ENCODE data around the gene UNKL. TPM values are rescaled to one million over a fixed set of nuclear protein-coding genes. Genes with fewer than 3 reads are reported as not detected.

UNKL gene
- total RNA-seq, 2 donors from 2014 or later = 46.4 to 48.3 TPM

DNA sequence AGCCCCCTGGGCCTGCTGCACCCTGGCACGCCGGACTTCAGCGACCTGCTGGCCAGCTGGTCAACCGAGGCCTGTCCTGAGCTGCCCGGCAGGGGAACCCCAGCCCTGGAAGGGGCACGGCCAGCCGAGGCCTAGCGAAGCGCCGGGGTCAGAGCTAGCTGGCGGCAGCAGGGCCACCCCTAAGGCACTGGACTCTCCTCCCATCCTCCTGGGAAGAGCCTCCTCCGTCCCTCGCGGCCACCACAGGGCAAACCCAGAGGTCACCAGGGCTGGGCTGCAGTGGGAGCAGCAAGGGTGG lies 18.7 kb upstream of the UNKL start:
- WGBS, 2 experiments (ENCODE audit: insufficient coverage in 1 of 2, insufficient read length in 1 of 2) = 95% methylated on average over 14 of the region's 14 CpGs; no CpG with 5 or more reads in 1 of the 2 experiments
- no peaks in the 10 kb centered on the region for H3K4me1 ChIP-seq (ENCODE audit: control insufficient read depth, insufficient read depth, low read length)
- H3K27me3 ChIP-seq (ENCODE audit: control insufficient read depth, insufficient read depth, low read length, poor library complexity, severe bottlenecking) = no peaks in the 10 kb centered on the region
- H3K27me3 Mint-ChIP-seq (ENCODE audit: insufficient read depth) = no peaks in the 10 kb centered on the region
- H3K9me3 ChIP-seq (ENCODE audit: control insufficient read depth, low read length) = no peaks in the 10 kb centered on the region
- H3K9me3 Mint-ChIP-seq = no peaks in the 10 kb centered on the region
- no peak overlapping the region for H3K4me3 Mint-ChIP-seq
- H3K9ac ChIP-seq (ENCODE audit: extremely low read depth, low read length, poor library complexity, severe bottlenecking) = no peak overlapping the region
- no peaks in the 10 kb centered on the region for H3K36me3 ChIP-seq (ENCODE audit: control insufficient read depth, insufficient read depth, low read length)
- TF ChIP-seq, protein P1, sequence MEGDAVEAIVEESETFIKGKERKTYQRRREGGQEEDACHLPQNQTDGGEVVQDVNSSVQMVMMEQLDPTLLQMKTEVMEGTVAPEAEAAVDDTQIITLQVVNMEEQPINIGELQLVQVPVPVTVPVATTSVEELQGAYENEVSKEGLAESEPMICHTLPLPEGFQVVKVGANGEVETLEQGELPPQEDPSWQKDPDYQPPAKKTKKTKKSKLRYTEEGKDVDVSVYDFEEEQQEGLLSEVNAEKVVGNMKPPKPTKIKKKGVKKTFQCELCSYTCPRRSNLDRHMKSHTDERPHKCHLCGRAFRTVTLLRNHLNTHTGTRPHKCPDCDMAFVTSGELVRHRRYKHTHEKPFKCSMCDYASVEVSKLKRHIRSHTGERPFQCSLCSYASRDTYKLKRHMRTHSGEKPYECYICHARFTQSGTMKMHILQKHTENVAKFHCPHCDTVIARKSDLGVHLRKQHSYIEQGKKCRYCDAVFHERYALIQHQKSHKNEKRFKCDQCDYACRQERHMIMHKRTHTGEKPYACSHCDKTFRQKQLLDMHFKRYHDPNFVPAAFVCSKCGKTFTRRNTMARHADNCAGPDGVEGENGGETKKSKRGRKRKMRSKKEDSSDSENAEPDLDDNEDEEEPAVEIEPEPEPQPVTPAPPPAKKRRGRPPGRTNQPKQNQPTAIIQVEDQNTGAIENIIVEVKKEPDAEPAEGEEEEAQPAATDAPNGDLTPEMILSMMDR (conservative IDR thresholded peaks at IDR 0.05) = no peak
- no peak overlapping the region for H3K4me3 ChIP-seq (ENCODE audit: low read length)
- H3K36me3 Mint-ChIP-seq (ENCODE audit: low read depth) = no peaks in the 10 kb centered on the region
- no peak overlapping the region for H3K27ac ChIP-seq (ENCODE audit: low read depth, low read length)
- DNase-seq = no peak
- H3K27ac Mint-ChIP-seq = no peak overlapping the region
- no peaks in the 10 kb centered on the region for H3K4me1 Mint-ChIP-seq

DNA sequence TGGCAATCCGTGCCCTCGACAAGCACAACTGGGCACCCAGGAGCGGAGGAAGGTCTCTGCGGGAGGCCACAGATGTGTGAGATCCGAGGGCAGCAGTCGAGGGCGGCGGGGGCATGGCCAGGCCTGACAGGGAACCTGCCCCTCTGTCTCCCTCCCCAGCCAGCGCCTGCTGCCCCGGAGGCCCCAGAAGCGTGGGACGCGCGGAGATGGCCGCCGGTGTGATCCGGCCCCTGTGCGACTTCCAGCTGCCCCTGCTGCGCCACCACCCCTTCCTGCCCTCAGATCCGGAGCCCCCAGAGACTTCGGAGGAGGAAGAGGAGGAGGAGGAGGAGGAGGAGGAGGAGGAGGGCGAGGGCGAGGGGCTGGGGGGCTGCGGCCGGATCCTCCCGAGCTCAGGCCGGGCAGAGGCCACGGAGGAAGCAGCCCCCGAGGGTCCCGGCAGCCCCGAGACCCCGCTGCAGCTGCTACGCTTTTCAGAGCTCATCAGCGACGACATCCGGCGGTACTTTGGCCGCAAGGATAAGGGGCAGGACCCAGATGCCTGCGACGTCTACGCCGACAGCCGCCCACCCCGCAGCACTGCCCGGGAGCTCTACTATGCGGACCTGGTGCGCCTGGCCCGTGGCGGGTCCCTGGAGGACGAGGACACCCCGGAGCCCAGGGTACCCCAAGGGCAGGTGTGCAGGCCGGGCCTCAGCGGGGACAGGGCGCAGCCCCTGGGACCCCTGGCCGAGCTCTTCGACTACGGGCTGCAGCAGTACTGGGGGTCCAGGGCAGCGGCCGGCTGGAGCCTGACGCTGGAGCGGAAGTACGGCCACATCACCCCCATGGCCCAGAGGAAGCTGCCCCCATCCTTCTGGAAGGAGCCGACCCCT lies 18.1 kb upstream of the UNKL start:
- WGBS, 2 experiments (ENCODE audit: insufficient coverage in 1 of 2, insufficient read length in 1 of 2) = 91 to 95% methylated on average over 21 to 57 of the region's 63 CpGs
- H3K36me3 ChIP-seq (ENCODE audit: control insufficient read depth, insufficient read depth, low read length) = no peaks in the 10 kb centered on the region
- Mint-ChIP-seq H3K27me3 (ENCODE audit: insufficient read depth) (no peaks in the 10 kb centered on the region), H3K4me3 (no peak overlapping the region), H3K9me3 (no peaks in the 10 kb centered on the region), H3K27ac (no peak overlapping the region), H3K4me1 (no peaks in the 10 kb centered on the region), H3K36me3 (ENCODE audit: low read depth) (no peaks in the 10 kb centered on the region)
- H3K4me3 ChIP-seq (ENCODE audit: low read length) = no peak overlapping the region
- no peak for DNase-seq
- no peaks in the 10 kb centered on the region for H3K4me1 ChIP-seq (ENCODE audit: control insufficient read depth, insufficient read depth, low read length)
- H3K9ac ChIP-seq (ENCODE audit: extremely low read depth, low read length, poor library complexity, severe bottlenecking) = no peak overlapping the region
- H3K9me3 ChIP-seq (ENCODE audit: control insufficient read depth, low read length) = no peaks in the 10 kb centered on the region
- no peak overlapping the region for H3K27ac ChIP-seq (ENCODE audit: low read depth, low read length)
- TF ChIP-seq, protein P1 (conservative IDR thresholded peaks at IDR 0.05) = no peak
- no peaks in the 10 kb centered on the region for H3K27me3 ChIP-seq (ENCODE audit: control insufficient read depth, insufficient read depth, low read length, poor library complexity, severe bottlenecking)

DNA sequence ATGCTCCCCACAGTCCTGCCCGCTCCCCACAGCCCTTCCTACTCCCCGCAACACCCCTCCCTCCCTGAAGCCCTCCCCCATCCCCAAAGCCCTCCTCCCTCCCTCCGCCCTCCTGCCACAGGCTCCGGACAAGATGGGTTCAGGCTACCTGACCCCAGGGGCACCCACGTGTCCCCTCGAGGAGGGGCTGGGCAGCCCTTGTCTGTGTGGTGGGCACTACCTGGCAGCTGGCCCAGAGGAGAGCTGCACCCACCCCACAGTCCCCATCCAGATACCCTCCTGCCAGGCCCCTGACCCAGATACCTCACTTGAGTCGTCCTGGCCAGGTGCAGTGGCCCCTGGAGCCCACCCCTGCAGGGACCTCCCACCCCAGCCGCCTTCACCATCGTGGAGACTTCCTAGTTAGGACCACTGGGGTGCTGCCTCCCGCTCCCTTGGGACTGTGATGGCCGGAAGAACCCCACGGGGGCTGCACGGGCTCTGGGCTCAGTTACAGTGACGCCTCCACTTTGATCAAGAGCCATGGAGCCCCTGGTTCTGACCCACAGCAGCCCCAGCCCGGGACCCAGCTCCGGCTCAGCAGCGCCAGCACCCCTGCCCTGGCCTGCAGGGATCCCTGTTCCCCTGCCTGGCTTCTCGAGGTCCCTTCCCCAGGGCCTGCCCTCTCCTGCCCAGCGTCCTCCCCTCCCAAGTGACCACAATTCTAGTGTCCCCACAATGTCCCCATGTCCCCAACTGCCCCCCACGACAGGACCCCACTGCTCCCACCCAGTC lies 17.2 kb upstream of the UNKL start:
- H3K27me3 ChIP-seq (ENCODE audit: control insufficient read depth, insufficient read depth, low read length, poor library complexity, severe bottlenecking) = no peaks in the 10 kb centered on the region
- Mint-ChIP-seq H3K27me3 (ENCODE audit: insufficient read depth) (no peaks in the 10 kb centered on the region), H3K36me3 (ENCODE audit: low read depth) (no peaks in the 10 kb centered on the region), H3K4me1 (no peaks in the 10 kb centered on the region), H3K27ac (no peak overlapping the region), H3K9me3 (no peaks in the 10 kb centered on the region), H3K4me3 (no peak overlapping the region)
- DNase-seq = no peak
- H3K4me3 ChIP-seq (ENCODE audit: low read length) = no peak overlapping the region
- no peak overlapping the region for H3K27ac ChIP-seq (ENCODE audit: low read depth, low read length)
- WGBS, 2 experiments (ENCODE audit: insufficient coverage in 1 of 2, insufficient read length in 1 of 2) = 88 to 95% methylated on average over 7 to 20 of the region's 20 CpGs
- no peaks in the 10 kb centered on the region for H3K9me3 ChIP-seq (ENCODE audit: control insufficient read depth, low read length)
- no peak overlapping the region for H3K9ac ChIP-seq (ENCODE audit: extremely low read depth, low read length, poor library complexity, severe bottlenecking)
- H3K36me3 ChIP-seq (ENCODE audit: control insufficient read depth, insufficient read depth, low read length) = no peaks in the 10 kb centered on the region
- H3K4me1 ChIP-seq (ENCODE audit: control insufficient read depth, insufficient read depth, low read length) = no peaks in the 10 kb centered on the region
- TF ChIP-seq, protein P1 (conservative IDR thresholded peaks at IDR 0.05) = no peak

Data from endodermal cell (in vitro differentiated cells).